ENCODE data around the gene EYA4. TPM values are rescaled to one million over a fixed set of nuclear protein-coding genes. Genes with fewer than 3 reads are reported as not detected.

EYA4 gene
- total RNA-seq, 4 donors from 2014 or later: 0.10 to 3.4 (median 0.23) TPM; not detected in 1

DNA sequence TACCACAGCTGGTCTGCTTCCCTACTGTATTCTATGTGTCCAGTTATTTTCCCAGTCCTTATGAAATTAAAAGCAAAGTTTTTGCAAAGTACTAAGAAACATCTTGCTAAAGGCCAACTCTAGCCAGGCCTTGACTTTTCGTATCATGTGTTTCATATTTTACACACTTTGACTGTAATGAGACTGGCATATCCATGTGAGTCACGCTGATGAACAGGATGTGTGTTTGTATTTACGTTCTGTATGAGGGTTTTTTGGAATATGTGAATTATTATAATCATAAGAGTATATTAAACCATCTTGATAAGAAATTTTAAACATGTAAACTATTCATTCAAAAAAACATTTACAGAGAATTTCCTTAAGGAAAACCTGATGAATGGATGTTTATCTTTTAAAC lies 59.7 kb downstream of the EYA4 start:
- 75% methylated on average over 3 of the region's 3 CpGs for WGBS
- no peak overlapping the region for H3K4me3 ChIP-seq
- H3K27me3 ChIP-seq: no peaks in the 10 kb centered on the region
- H3K4me1 ChIP-seq: no peaks in the 10 kb centered on the region
- no peaks in the 10 kb centered on the region for H3K36me3 ChIP-seq
- no peak for DNase-seq (ENCODE audit: low spot score in 2 of 2)
- no peak for TF ChIP-seq POLR2AphosphoS5 (IDR thresholded peaks at IDR 0.05)
- TF ChIP-seq POLR2A (IDR thresholded peaks at IDR 0.05): no peak
- TF ChIP-seq, protein P1, sequence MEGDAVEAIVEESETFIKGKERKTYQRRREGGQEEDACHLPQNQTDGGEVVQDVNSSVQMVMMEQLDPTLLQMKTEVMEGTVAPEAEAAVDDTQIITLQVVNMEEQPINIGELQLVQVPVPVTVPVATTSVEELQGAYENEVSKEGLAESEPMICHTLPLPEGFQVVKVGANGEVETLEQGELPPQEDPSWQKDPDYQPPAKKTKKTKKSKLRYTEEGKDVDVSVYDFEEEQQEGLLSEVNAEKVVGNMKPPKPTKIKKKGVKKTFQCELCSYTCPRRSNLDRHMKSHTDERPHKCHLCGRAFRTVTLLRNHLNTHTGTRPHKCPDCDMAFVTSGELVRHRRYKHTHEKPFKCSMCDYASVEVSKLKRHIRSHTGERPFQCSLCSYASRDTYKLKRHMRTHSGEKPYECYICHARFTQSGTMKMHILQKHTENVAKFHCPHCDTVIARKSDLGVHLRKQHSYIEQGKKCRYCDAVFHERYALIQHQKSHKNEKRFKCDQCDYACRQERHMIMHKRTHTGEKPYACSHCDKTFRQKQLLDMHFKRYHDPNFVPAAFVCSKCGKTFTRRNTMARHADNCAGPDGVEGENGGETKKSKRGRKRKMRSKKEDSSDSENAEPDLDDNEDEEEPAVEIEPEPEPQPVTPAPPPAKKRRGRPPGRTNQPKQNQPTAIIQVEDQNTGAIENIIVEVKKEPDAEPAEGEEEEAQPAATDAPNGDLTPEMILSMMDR (IDR thresholded peaks at IDR 0.05): no peak
- no peak for TF ChIP-seq EP300 (IDR thresholded peaks at IDR 0.05)
- H3K27ac ChIP-seq: no peak overlapping the region
- no peaks in the 10 kb centered on the region for H3K9me3 ChIP-seq

DNA sequence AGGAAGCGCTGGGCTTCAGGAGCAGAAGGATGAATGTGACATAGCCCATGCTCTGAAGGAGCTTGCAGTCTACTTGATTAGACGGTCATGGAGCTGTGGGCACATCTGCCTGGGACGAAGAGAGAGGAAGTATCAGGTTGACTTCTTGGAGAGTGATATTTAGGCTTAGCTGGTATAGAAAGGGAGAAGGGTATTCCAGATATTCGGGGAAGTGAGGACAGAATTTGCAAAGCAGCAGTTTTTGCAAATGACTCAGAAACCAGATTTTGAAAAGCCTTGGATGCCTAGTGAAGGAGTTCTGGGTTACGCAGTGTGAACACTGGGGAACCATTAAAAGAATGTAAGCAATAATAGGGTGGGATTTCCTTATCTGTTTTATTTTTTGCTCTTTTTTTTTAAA lies 60.7 kb downstream of the EYA4 start:
- Histone ChIP-seq H3K4me3 (no peak overlapping the region), H3K4me1 (no peaks in the 10 kb centered on the region), H3K9me3 (no peaks in the 10 kb centered on the region), H3K36me3 (no peaks in the 10 kb centered on the region), H3K27ac (no peak overlapping the region), H3K27me3 (no peaks in the 10 kb centered on the region)
- TF ChIP-seq, protein P1 (IDR thresholded peaks at IDR 0.05): no peak
- TF ChIP-seq EP300 (IDR thresholded peaks at IDR 0.05): no peak
- TF ChIP-seq POLR2AphosphoS5 (IDR thresholded peaks at IDR 0.05): no peak
- TF ChIP-seq POLR2A (IDR thresholded peaks at IDR 0.05): no peak
- no peak for DNase-seq (ENCODE audit: low spot score in 2 of 2)
- WGBS: 81% methylated on average over 5 of the region's 5 CpGs

DNA sequence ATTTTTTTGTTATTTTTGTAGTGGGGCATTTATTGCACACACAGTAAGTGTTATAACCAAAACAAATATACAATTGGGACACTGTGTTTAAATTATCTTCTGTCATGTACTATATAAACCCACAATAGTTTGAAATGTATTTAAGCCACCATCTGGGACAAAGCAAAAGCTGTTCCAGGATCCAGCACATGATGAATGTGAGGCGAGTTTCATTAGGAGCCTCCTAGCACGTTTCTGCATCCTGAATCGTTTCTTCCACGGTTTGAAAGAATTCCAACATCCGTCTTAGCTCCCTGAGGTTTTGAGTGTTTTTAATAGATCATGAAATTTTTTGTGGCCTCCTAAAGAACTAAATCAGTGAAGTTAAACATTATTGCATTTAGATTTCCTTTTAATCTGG lies 65.8 kb downstream of the EYA4 start:
- Histone ChIP-seq H3K9me3 (no peaks in the 10 kb centered on the region), H3K4me1 (no peaks in the 10 kb centered on the region), H3K27ac (no peak overlapping the region), H3K36me3 (no peaks in the 10 kb centered on the region), H3K4me3 (no peak overlapping the region), H3K27me3 (no peaks in the 10 kb centered on the region)
- WGBS: 56% methylated on average over 5 of the region's 5 CpGs
- TF ChIP-seq POLR2A (IDR thresholded peaks at IDR 0.05) (no peak), POLR2AphosphoS5 (IDR thresholded peaks at IDR 0.05) (no peak)
- no peak for DNase-seq (ENCODE audit: low spot score in 2 of 2)

DNA sequence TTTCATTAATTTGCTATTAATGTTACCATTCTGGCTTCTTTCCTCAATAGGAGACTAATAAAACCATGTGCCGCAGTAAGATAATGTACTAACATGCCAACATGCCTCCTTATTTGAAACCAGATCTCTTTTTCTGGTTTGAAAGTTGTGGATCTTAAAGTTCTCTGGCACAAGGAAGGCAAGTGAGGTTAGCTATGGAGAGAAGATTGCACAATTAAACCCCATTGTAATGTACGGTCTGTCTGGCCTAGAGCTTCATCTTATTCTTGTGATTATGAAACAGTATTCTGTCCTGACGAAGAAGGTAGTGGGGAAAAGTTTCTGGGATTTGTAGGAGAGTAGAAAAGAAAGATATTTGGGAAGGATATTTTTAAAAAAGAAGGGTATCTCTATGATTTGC lies 68.4 kb downstream of the EYA4 start:
- H3K27ac ChIP-seq: no peak overlapping the region
- H3K36me3 ChIP-seq: no peaks in the 10 kb centered on the region
- no peaks in the 10 kb centered on the region for H3K27me3 ChIP-seq
- no peaks in the 10 kb centered on the region for H3K9me3 ChIP-seq
- TF ChIP-seq EP300 (IDR thresholded peaks at IDR 0.05) (no peak), POLR2A (IDR thresholded peaks at IDR 0.05) (no peak), POLR2AphosphoS5 (IDR thresholded peaks at IDR 0.05) (no peak)
- TF ChIP-seq, protein P1 (IDR thresholded peaks at IDR 0.05): no peak
- H3K4me3 ChIP-seq: no peak overlapping the region
- H3K4me1 ChIP-seq: no peaks in the 10 kb centered on the region
- WGBS: 59% methylated on average over 3 of the region's 3 CpGs
- no peak for DNase-seq (ENCODE audit: low spot score in 2 of 2)

DNA sequence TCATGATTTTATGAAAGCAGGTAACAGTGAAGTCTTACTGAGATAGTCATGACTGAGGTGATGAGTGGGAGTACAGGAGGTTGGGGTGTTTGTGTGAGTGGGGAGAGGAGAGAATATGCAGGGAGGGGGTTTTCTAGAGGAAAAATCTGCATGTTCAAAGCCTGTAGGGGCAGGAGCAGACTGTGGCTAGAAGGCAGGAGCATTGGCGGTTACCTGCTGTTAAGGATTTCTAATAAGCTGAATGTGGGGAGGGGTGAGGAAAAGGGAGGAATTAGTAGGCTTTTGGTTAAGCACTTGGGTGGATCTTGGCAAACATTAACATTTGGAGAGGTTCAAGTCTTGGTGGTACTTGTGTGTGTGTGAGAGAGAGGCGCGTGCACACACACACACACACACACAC lies 70.8 kb downstream of the EYA4 start:
- no peaks in the 10 kb centered on the region for H3K36me3 ChIP-seq
- H3K27me3 ChIP-seq: no peaks in the 10 kb centered on the region
- TF ChIP-seq POLR2AphosphoS5 (IDR thresholded peaks at IDR 0.05): no peak
- TF ChIP-seq, protein P1 (IDR thresholded peaks at IDR 0.05): no peak
- TF ChIP-seq EP300 (IDR thresholded peaks at IDR 0.05): no peak
- no peak for TF ChIP-seq POLR2A (IDR thresholded peaks at IDR 0.05)
- no peak overlapping the region for H3K27ac ChIP-seq
- H3K4me1 ChIP-seq: no peaks in the 10 kb centered on the region
- no peak overlapping the region for H3K4me3 ChIP-seq
- H3K9me3 ChIP-seq: no peaks in the 10 kb centered on the region
- DNase-seq (ENCODE audit: low spot score in 2 of 2): no peak
- WGBS: 82% methylated on average over 3 of the region's 3 CpGs

DNA sequence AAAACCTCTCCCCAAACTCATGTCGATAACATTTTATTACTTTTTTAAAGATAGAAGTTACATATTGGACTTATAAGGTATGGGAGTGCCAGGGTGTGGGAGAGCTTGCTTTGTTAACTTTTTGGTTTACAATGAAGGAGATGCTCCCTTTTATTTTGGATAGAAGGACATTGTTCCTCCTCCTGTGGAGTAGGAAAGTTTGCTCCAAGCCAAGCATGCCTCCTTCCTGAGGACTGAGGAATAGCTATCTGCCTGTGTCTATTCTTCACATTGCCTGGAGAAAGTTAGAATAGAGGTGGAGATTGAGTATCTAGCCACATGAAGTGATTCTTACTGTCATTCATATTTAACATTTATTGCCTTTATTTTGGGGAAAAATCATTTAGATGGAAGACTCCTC lies 71.9 kb downstream of the EYA4 start:
- H3K4me1 ChIP-seq: no peaks in the 10 kb centered on the region
- no peaks in the 10 kb centered on the region for H3K36me3 ChIP-seq
- 92% methylated on average over 1 of the region's 1 CpG for WGBS
- no peak overlapping the region for H3K27ac ChIP-seq
- H3K9me3 ChIP-seq: no peaks in the 10 kb centered on the region
- no peak overlapping the region for H3K4me3 ChIP-seq
- no peak for TF ChIP-seq POLR2A (IDR thresholded peaks at IDR 0.05)
- TF ChIP-seq EP300 (IDR thresholded peaks at IDR 0.05): no peak
- no peak for TF ChIP-seq POLR2AphosphoS5 (IDR thresholded peaks at IDR 0.05)
- TF ChIP-seq, protein P1 (IDR thresholded peaks at IDR 0.05): no peak
- no peak for DNase-seq (ENCODE audit: low spot score in 2 of 2)
- no peaks in the 10 kb centered on the region for H3K27me3 ChIP-seq
